ENCODE measurements around the gene FXYD7. TPM values are rescaled to one million over a fixed set of nuclear protein-coding genes. Genes with fewer than 3 reads are reported as not detected.

FXYD7 gene
- total RNA-seq, 1 experiment from 2014 or later, result 0.71 TPM

- intact Hi-C loops (cut with micrococcal nuclease), result no loop called here
- no peaks in the 10 kb centered on the region for H3K27me3 ChIP-seq (ENCODE audit: insufficient read depth, low read length)
- peaks cover 14 to 38% of the 10 kb centered on the region in 2 experiments for H3K4me1 ChIP-seq (ENCODE audit: control insufficient read depth in 1 of 2, insufficient read depth in 2 of 2, low read length in 2 of 2)
- BruUV-seq (replicated peaks), result no TSS peak
- H2AFZ ChIP-seq (ENCODE audit: low read depth, low read length, poor library complexity, severe bottlenecking), result no peak overlapping the region
- H3K9ac ChIP-seq (ENCODE audit: low read length), result no peak overlapping the region
- POLR2A ChIA-PET, result no interaction called here
- ATAC-seq (no peak), DNase-seq (ENCODE audit: low read depth, low spot score) (no peak)
- H3K27ac ChIP-seq (ENCODE audit: low read depth, low read length), result peak overlapping the region; percentile 52; the same call in 1 of the 2 replicates
- no peaks in the 10 kb centered on the region for H3K36me3 ChIP-seq (ENCODE audit: control insufficient read depth in 1 of 2, insufficient read depth in 2 of 2, low read length in 2 of 2)
- no peaks in the 10 kb centered on the region for H3K79me2 ChIP-seq (ENCODE audit: insufficient read depth, low read length)
- CTCF ChIA-PET, result no interaction called here
- H3K9me2 ChIP-seq (ENCODE audit: insufficient read depth), result no peaks in the 10 kb centered on the region
- H3K4me2 ChIP-seq (ENCODE audit: low read length), result no peak overlapping the region
- no peak overlapping the region for H3K4me3 ChIP-seq (replicated peaks in 1 of 2; ENCODE audit: low read depth in 1 of 2, low read length in 2 of 2)
- H4K20me1 ChIP-seq (ENCODE audit: insufficient read depth), result no peaks in the 10 kb centered on the region
- H3K9me3 ChIP-seq (ENCODE audit: control insufficient read depth in 1 of 2, insufficient read depth in 1 of 2, low read depth in 1 of 2, low read length in 2 of 2), result peaks cover 0 to 11% of the 10 kb centered on the region in 2 experiments; a peak in 1 of 4 replicates
- TF ChIP-seq TCF7L2 (IDR thresholded peaks at IDR 0.05; ENCODE audit: borderline replicate concordance, extremely low read depth, insufficient read depth, insufficient read length), result no peak
- TF ChIP-seq EZH2phosphoT487 (IDR thresholded peaks at IDR 0.05; ENCODE audit: borderline replicate concordance), result no peak
- no peak for TF ChIP-seq SIN3A (IDR thresholded peaks at IDR 0.05; ENCODE audit: low read depth)
- no peak for TF ChIP-seq EGR1 (IDR thresholded peaks at IDR 0.05; ENCODE audit: low read depth)
- no peak for TF ChIP-seq ATF3 (IDR thresholded peaks at IDR 0.05)
- no peak for TF ChIP-seq ZFX (IDR thresholded peaks at IDR 0.05)
- TF ChIP-seq REST (IDR thresholded peaks at IDR 0.05; ENCODE audit: low read depth), result no peak
- no peak for TF ChIP-seq ZNF274 (IDR thresholded peaks at IDR 0.05; ENCODE audit: low read depth, low read length)
- no peak for TF ChIP-seq CBX3 (IDR thresholded peaks at IDR 0.05; ENCODE audit: low read depth)
- no peak for TF ChIP-seq ELF1 (IDR thresholded peaks at IDR 0.05; ENCODE audit: borderline replicate concordance, low read depth)
- no peak for TF ChIP-seq CEBPB (IDR thresholded peaks at IDR 0.05; ENCODE audit: low read depth)
- no peak for TF ChIP-seq YY1 (IDR thresholded peaks at IDR 0.05; ENCODE audit: extremely low read depth, insufficient replicate concordance, low read depth, low read length)
- TF ChIP-seq ZBTB33 (IDR thresholded peaks at IDR 0.05; ENCODE audit: extremely low read depth, insufficient replicate concordance, low read length), result no peak
- TF ChIP-seq POLR2AphosphoS5 (IDR thresholded peaks at IDR 0.05; ENCODE audit: low read depth, low read length), result no peak
- no peak for TF ChIP-seq CTCF (IDR thresholded peaks at IDR 0.05 in 2 of 3, conservative IDR thresholded peaks at IDR 0.05 in 1 of 3; ENCODE audit: borderline replicate concordance in 1 of 3, insufficient read depth in 1 of 3, low read depth in 2 of 3, low read length in 2 of 3)
- TF ChIP-seq FOSL1 (IDR thresholded peaks at IDR 0.05; ENCODE audit: low read depth), result no peak
- TF ChIP-seq RAD21 (IDR thresholded peaks at IDR 0.05; ENCODE audit: low read depth), result no peak
- TF ChIP-seq SP1 (IDR thresholded peaks at IDR 0.05; ENCODE audit: low read depth), result no peak
- RAD21 ChIA-PET (ENCODE audit: low non-redundant PET in 1 of 2, low total read pairs in 2 of 2, uncharacterized antibody in 2 of 2, unreplicated experiment in 2 of 2), result no interaction called here
Observed at GRCh38 chr19:35106291-35106583, 36.8 kb upstream of the FXYD7 start.

All from HCT116 (cell line).